ENCODE results near the gene ZYG11B.

DNA sequence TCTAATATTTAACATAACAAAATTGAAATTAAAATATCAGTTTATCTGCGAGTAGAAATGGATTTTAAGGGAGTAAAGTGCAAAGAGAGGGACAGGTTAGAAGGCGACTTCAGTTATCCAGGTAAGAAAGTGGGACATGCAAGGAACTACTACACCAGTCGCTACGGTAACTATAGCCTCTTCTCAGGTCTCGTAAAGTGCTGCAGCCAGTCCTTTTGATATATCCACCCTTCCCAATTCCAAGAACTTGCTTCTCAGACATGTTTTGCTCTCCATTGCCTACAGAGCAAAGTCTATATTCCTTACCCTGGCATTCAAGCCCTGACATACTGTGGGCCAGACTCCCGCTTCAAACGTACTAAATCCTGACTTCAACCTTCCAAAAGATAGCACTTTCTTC is 30.6 kb upstream of the ZYG11B start:
- TF ChIP-seq, protein P1, sequence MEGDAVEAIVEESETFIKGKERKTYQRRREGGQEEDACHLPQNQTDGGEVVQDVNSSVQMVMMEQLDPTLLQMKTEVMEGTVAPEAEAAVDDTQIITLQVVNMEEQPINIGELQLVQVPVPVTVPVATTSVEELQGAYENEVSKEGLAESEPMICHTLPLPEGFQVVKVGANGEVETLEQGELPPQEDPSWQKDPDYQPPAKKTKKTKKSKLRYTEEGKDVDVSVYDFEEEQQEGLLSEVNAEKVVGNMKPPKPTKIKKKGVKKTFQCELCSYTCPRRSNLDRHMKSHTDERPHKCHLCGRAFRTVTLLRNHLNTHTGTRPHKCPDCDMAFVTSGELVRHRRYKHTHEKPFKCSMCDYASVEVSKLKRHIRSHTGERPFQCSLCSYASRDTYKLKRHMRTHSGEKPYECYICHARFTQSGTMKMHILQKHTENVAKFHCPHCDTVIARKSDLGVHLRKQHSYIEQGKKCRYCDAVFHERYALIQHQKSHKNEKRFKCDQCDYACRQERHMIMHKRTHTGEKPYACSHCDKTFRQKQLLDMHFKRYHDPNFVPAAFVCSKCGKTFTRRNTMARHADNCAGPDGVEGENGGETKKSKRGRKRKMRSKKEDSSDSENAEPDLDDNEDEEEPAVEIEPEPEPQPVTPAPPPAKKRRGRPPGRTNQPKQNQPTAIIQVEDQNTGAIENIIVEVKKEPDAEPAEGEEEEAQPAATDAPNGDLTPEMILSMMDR (IDR thresholded peaks at IDR 0.05; ENCODE audit: poor library complexity), result no peak
- TF ChIP-seq EZH2 (IDR thresholded peaks at IDR 0.05; ENCODE audit: borderline replicate concordance), result no peak

Data from hepatocyte (in vitro differentiated cells).